Neural progenitor cell (in vitro differentiated cells): ENCODE measurements around the gene CD34.

Source experiments
- CTCF ChIP-seq: fragments of 200-600 bp; sonication (generic); IDR thresholded peaks from 2 replicates; pipeline ENCODE4 v1.5.1; 2017; ENCODE audit warnings: antibody characterized with exemption, mild to moderate bottlenecking
- EZH2 ChIP-seq: fragments of 200-600 bp; sonication (generic); IDR thresholded peaks from 2 replicates; pipeline ENCODE4 v1.6.1; 2017; ENCODE audit warnings: antibody characterized with exemption, mild to moderate bottlenecking, moderate library complexity
- EZH2phosphoT487 ChIP-seq: fragments of 200-600 bp; sonication (generic); IDR thresholded peaks from 2 replicates; pipeline ENCODE4 v1.6.1; 2017; ENCODE audit warnings: antibody characterized with exemption

GRCh38 chr1:207861442-207862177 is 49.3 kb downstream of the CD34 start:
- TF ChIP-seq CTCF (no peak), EZH2 (no peak), EZH2phosphoT487 (no peak)
